A673 (cell line): ENCODE measurements around the gene SPAG7.

ENCODE experiments used
- EZH2 ChIP-seq: fragments of 200-600 bp; sonication (generic); IDR thresholded peaks from 2 replicates; pipeline ENCODE4 v1.6.1; 2017; ENCODE audit warnings: borderline replicate concordance, low read depth, mild to moderate bottlenecking, mixed read lengths, antibody characterized with exemption, low read length; ENCODE audit not compliant: poor library complexity, severe bottlenecking
- TF ChIP-seq, protein P1 (sequence below): fragments of 300-800, 200-600 bp; sonication (generic); conservative IDR thresholded peaks from 2 replicates; pipeline ENCODE4 v1.5.1; 2017; ENCODE audit warnings: low read depth, mild to moderate bottlenecking, antibody characterized with exemption, low read length, moderate library complexity, mixed read lengths

DNA sequence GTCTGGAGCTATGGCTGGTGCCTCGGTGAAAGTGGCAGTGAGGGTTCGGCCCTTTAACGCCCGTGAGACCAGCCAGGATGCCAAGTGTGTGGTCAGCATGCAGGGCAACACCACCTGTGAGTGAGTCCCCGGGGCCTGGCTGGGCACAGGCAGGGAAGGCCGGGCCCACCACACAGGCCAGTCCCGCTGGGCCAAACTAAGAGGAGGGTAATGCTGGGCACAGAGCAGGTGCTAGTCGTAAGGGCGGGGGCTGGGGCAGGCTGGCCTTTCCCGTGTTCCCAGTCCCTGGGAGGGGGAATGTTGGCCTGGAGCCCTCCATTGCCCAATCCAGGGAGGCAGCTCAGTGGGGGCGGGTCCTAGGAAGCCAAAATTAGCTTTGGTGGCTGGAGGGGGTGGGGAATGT lies 32.6 kb upstream of the SPAG7 start:
- TF ChIP-seq, protein P1, sequence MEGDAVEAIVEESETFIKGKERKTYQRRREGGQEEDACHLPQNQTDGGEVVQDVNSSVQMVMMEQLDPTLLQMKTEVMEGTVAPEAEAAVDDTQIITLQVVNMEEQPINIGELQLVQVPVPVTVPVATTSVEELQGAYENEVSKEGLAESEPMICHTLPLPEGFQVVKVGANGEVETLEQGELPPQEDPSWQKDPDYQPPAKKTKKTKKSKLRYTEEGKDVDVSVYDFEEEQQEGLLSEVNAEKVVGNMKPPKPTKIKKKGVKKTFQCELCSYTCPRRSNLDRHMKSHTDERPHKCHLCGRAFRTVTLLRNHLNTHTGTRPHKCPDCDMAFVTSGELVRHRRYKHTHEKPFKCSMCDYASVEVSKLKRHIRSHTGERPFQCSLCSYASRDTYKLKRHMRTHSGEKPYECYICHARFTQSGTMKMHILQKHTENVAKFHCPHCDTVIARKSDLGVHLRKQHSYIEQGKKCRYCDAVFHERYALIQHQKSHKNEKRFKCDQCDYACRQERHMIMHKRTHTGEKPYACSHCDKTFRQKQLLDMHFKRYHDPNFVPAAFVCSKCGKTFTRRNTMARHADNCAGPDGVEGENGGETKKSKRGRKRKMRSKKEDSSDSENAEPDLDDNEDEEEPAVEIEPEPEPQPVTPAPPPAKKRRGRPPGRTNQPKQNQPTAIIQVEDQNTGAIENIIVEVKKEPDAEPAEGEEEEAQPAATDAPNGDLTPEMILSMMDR = no peak
- TF ChIP-seq EZH2 = no peak
